Stimulated activated CD4-positive, alpha-beta T cell treated with anti-CD3 and anti-CD28 coated beads, Interleukin-15, amount 100 ng/mL, for 1 hour (primary cell): ENCODE data around the gene PLEKHM2.
"Not testable (repeated sequence)": the region's sequence is repeated elsewhere in the genome, so short reads cannot be mapped to it uniquely, and the experiment has no call there.

ENCODE experiments used
- DNase-seq, 2 donors: peaks; one replicate each; pipeline ENCODE4 v3.0.0-alpha.2; 2020; ENCODE audit warnings: low read depth in 1 of 2, low spot score in 1 of 2

Gene PLEKHM2

GRCh38 chr1:15676688-15677661 is 7.1 kb upstream of the PLEKHM2 start:
- no peak for DNase-seq

- no peak for DNase-seq
These were observed 5.5 kb upstream of the PLEKHM2 start for GRCh38 chr1:15678578-15678977.

- DNase-seq, result no peak
These were observed 4.0 kb upstream of the PLEKHM2 start for GRCh38 chr1:15680131-15680530.

GRCh38 chr1:15680561-15681348 is 3.4 kb upstream of the PLEKHM2 start:
- no peak for DNase-seq

- DNase-seq, result no peak
These were observed 2.5 kb upstream of the PLEKHM2 start for GRCh38 chr1:15681349-15682292.

GRCh38 chr1:15682936-15683341 is 1.2 kb upstream of the PLEKHM2 start:
- no peak for DNase-seq

- DNase-seq, result no peak
These were observed 628 bp upstream of the PLEKHM2 start for GRCh38 chr1:15683345-15684039.

- peak in 1 of 2 donors; percentile 24 for DNase-seq
These were observed 560 bp downstream of the PLEKHM2 start for GRCh38 chr1:15684468-15685291.

GRCh38 chr1:15685820-15686219 is 1.7 kb downstream of the PLEKHM2 start:
- DNase-seq, result no peak

GRCh38 chr1:15687446-15687845 is 3.3 kb downstream of the PLEKHM2 start:
- DNase-seq, result no peak

GRCh38 chr1:15690317-15690716 is 6.2 kb downstream of the PLEKHM2 start:
- DNase-seq, result no peak

GRCh38 chr1:15691434-15692032 is 7.4 kb downstream of the PLEKHM2 start:
- DNase-seq, result no peak

GRCh38 chr1:15692121-15692682 is 8.1 kb downstream of the PLEKHM2 start:
- DNase-seq, result no peak

GRCh38 chr1:15693371-15693770 is 9.3 kb downstream of the PLEKHM2 start:
- DNase-seq, result no peak

- DNase-seq, result peak in 1 of 2 donors; percentile 2
These were observed 12.9 kb downstream of the PLEKHM2 start for GRCh38 chr1:15696956-15697521.

GRCh38 chr1:15698201-15698600 is 14.1 kb downstream of the PLEKHM2 start:
- DNase-seq, result no peak

- not testable (repeated sequence) for DNase-seq
These were observed 15.2 kb downstream of the PLEKHM2 start for GRCh38 chr1:15699321-15699720.

- no peak for DNase-seq
These were observed 16.4 kb downstream of the PLEKHM2 start for GRCh38 chr1:15700508-15700907.
